ENCODE measurements around the gene VWA1. TPM values are rescaled to one million over a fixed set of nuclear protein-coding genes. Genes with fewer than 3 reads are reported as not detected.

The VWA1 gene
- polyA plus RNA-seq, 1 of the 3 experiments (the other 2 are of a cell fraction) = 7.4 TPM

DNA sequence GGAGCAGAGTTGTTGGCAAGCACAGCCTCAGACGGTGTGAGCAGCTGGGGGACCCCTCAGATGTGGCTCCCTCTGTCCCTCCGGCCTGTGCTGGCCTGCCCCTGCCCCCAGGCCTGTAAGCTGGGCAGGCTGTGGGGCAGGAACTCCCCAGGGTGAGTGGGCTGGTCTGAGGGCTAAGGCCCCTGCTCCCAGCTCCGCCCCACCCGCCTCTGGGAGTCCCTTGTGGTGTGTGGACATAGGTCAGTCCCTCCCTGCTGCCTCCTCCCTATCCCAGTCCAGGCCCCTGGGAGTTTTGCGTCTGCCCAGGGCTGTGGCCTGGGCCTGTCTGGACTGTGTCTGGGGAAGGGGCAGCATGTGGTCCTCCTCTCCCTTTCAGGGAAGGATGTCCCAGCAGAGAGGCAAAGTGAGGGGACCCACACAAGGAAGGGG, 3.6 kb upstream of the VWA1 start:
- Histone ChIP-seq H3K79me2 (ENCODE audit: insufficient read depth) (no peaks in the 10 kb centered on the region), H3K9me3 (no peaks in the 10 kb centered on the region), H3K9ac (no peak overlapping the region), H3K9me2 (no peaks in the 10 kb centered on the region), H3F3A (replicated peaks; ENCODE audit: insufficient read depth) (peaks cover 3% of the 10 kb centered on the region), H3K27me3 (ENCODE audit: insufficient read depth) (no peaks in the 10 kb centered on the region), H2AFZ (ENCODE audit: low read depth) (no peak overlapping the region), H3K4me3 (ENCODE audit: low read depth in 2 of 2, low read length in 1 of 2) (no peak overlapping the region), H4K20me1 (ENCODE audit: insufficient read depth) (no peaks in the 10 kb centered on the region), H3K4me2 (no peak overlapping the region), H3K27ac (ENCODE audit: low read depth in 2 of 2, low read length in 1 of 2) (no peak overlapping the region; a peak in 1 of 4 replicates), H3K36me3 (replicated peaks in 1 of 2; ENCODE audit: control insufficient read depth in 1 of 2, insufficient read depth in 2 of 2, low read length in 1 of 2) (no peaks in the 10 kb centered on the region), H3K4me1 (ENCODE audit: control insufficient read depth in 1 of 2, insufficient read depth in 2 of 2, low read depth in 1 of 2, low read length in 1 of 2) (peaks cover 0 to 28% of the 10 kb centered on the region in 2 experiments; a peak in 1 of 4 replicates)
- ChIA-PET POLR2A (interaction anchor here (1.1 kb wide), 1 partner anchor 24 kb away, joined by 3 read pairs; no protein-coding TSS in a partner anchor), CTCF (interaction anchor here (2.1 kb wide), 1 partner anchor 9 kb away, joined by 6 read pairs; no protein-coding TSS in a partner anchor)
- peak; percentile 59 for DNase-seq
- TF ChIP-seq, protein P1, sequence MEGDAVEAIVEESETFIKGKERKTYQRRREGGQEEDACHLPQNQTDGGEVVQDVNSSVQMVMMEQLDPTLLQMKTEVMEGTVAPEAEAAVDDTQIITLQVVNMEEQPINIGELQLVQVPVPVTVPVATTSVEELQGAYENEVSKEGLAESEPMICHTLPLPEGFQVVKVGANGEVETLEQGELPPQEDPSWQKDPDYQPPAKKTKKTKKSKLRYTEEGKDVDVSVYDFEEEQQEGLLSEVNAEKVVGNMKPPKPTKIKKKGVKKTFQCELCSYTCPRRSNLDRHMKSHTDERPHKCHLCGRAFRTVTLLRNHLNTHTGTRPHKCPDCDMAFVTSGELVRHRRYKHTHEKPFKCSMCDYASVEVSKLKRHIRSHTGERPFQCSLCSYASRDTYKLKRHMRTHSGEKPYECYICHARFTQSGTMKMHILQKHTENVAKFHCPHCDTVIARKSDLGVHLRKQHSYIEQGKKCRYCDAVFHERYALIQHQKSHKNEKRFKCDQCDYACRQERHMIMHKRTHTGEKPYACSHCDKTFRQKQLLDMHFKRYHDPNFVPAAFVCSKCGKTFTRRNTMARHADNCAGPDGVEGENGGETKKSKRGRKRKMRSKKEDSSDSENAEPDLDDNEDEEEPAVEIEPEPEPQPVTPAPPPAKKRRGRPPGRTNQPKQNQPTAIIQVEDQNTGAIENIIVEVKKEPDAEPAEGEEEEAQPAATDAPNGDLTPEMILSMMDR (IDR thresholded peaks at IDR 0.05) = no peak
- TF ChIP-seq MEF2A (IDR thresholded peaks at IDR 0.05; ENCODE audit: borderline replicate concordance, low read depth) (no peak), TEAD4 (IDR thresholded peaks at IDR 0.05; ENCODE audit: borderline replicate concordance, insufficient read depth) (no peak), GABPA (IDR thresholded peaks at IDR 0.05; ENCODE audit: low read depth) (no peak), POLR2AphosphoS5 (IDR thresholded peaks at IDR 0.05; ENCODE audit: low read depth, low read length) (no peak), MXI1 (IDR thresholded peaks at IDR 0.05; ENCODE audit: low read depth, low read length) (no peak), FOXJ3 (CRISPR knock-in tag; IDR thresholded peaks at IDR 0.05) (no peak), ZBTB33 (IDR thresholded peaks at IDR 0.05; ENCODE audit: borderline replicate concordance, low read depth) (no peak), YY1 (IDR thresholded peaks at IDR 0.05; ENCODE audit: low read depth) (no peak), CHD2 (IDR thresholded peaks at IDR 0.05; ENCODE audit: low read length, partially characterized antibody) (no peak), RCOR1 (IDR thresholded peaks at IDR 0.05; ENCODE audit: low read length) (no peak), RAD21 (IDR thresholded peaks at IDR 0.05; ENCODE audit: low read length) (no peak), IRF3 (IDR thresholded peaks at IDR 0.05; ENCODE audit: low read depth, low read length) (no peak)
- TF ChIP-seq, protein P2, sequence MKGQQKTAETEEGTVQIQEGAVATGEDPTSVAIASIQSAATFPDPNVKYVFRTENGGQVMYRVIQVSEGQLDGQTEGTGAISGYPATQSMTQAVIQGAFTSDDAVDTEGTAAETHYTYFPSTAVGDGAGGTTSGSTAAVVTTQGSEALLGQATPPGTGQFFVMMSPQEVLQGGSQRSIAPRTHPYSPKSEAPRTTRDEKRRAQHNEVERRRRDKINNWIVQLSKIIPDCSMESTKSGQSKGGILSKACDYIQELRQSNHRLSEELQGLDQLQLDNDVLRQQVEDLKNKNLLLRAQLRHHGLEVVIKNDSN (IDR thresholded peaks at IDR 0.05; ENCODE audit: borderline replicate concordance, low read depth) = no peak
- WGBS (ENCODE audit: low lambda C conversion rate) = no CpG with 5 or more reads among the region's 5 CpGs
